BLaER1 treated with 17β-estradiol and CSF1 and Interleukin-3, amounts not matched to agents 10 nM and 100 nM (cell line): ENCODE data around the gene ZNF793.
A peak's percentile ranks its signal among the peaks of the same experiment; 100 is the strongest.

ENCODE experiments used
- H3K27ac ChIP-seq, 11 experiments: shearing (Covaris generic); formaldehyde crosslinking; 2 replicates each; pipeline ENCODE4 v1.8.1; 2022
- H3K27me3 ChIP-seq, 11 experiments: shearing (Covaris generic); formaldehyde crosslinking; 2 replicates each; pipeline ENCODE4 v1.8.1; 2022
- H3K36me3 ChIP-seq, 11 experiments: shearing (Covaris generic); formaldehyde crosslinking; 2 replicates each; pipeline ENCODE4 v1.8.1; 2022
- H3K4me1 ChIP-seq, 10 experiments: shearing (Covaris generic); formaldehyde crosslinking; 2 replicates each; pipeline ENCODE4 v1.8.1; 2022
- H3K4me2 ChIP-seq, 11 experiments: shearing (Covaris generic); formaldehyde crosslinking; 2 replicates each; pipeline ENCODE4 v1.8.1; 2022
- H3K4me3 ChIP-seq, 10 experiments: shearing (Covaris generic); formaldehyde crosslinking; 2 replicates each; pipeline ENCODE4 v1.8.1; 2022
- H3K9ac ChIP-seq, 11 experiments: shearing (Covaris generic); formaldehyde crosslinking; 2 replicates each; pipeline ENCODE4 v1.8.1; 2022
- H3K9me3 ChIP-seq, 11 experiments: shearing (Covaris generic); formaldehyde crosslinking; replicated peaks in 1 of 11; 2 replicates each; pipeline ENCODE4 v1.8.1; 2022
- H4K20me1 ChIP-seq, 11 experiments: shearing (Covaris generic); formaldehyde crosslinking; 2 replicates each; pipeline ENCODE4 v1.8.1; 2022
- Cebpa-rat ChIP-seq, 11 experiments: shearing (Covaris generic); IDR thresholded peaks; 2 replicates each; pipeline ENCODE4 v1.8.1; 2022

ZNF793 gene

DNA sequence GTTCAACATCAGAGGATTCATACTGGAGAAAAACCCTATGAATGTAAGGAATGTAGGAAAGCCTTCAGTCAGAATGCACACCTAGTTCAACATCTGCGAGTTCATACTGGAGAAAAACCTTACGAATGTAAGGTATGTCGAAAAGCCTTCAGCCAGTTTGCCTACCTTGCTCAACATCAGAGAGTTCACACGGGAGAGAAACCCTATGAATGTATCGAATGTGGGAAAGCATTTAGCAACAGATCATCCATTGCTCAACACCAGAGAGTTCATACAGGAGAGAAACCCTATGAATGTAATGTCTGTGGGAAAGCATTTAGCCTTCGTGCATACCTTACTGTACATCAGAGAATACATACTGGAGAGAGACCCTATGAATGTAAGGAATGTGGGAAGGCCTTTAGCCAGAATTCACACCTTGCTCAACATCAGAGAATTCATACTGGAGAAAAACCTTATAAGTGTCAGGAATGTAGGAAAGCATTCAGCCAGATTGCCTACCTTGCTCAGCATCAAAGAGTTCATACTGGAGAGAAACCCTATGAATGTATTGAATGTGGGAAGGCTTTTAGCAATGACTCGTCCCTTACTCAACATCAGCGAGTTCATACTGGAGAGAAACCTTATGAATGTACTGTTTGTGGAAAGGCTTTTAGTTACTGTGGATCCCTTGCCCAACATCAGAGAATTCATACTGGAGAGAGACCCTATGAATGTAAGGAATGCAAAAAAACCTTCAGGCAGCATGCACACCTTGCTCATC lies 22.2 kb upstream of the ZNF793 start:
- Histone ChIP-seq H3K9me3 (peaks cover 100% of the 10 kb centered on the region in 11 experiments), H3K4me2 (no peak overlapping the region), H3K27me3 (no peaks in the 10 kb centered on the region; a peak in 1 of 22 replicates), H3K27ac (no peak overlapping the region), H3K4me3 (peak overlapping the region; percentile 8 to 41 (median 33); a peak in 15 of 20 replicates), H3K36me3 (peaks cover 78 to 94% (median 85%) of the 10 kb centered on the region in 11 experiments), H4K20me1 (no peaks in the 10 kb centered on the region), H3K4me1 (no peaks in the 10 kb centered on the region), H3K9ac (no peak overlapping the region)
- no peak for TF ChIP-seq Cebpa-rat (IDR thresholded peaks at IDR 0.05)

DNA sequence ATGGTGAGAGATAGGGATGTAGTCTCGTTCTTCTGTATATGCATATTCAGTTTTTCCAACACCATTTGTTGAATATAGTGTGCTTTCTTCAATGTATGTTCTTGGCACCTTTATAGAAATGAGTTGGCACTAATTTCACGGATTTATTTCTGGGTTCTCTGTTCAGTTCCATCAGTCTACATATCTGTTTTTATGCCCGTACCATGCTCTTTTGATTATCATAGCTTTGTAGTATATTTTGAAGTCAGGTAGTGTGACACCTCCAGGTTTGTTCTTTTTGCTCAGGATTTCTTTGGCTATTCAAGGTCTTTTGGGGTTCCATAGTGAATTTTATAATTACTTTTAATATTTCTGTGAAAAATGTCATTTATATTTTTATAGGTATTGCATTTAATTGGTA lies 14.5 kb upstream of the ZNF793 start:
- H3K4me1 ChIP-seq: no peaks in the 10 kb centered on the region
- no peak overlapping the region for H3K27ac ChIP-seq
- H3K9ac ChIP-seq: no peak overlapping the region
- TF ChIP-seq Cebpa-rat (IDR thresholded peaks at IDR 0.05): no peak
- peaks cover 5 to 23% (median 15%) of the 10 kb centered on the region in 11 experiments; a peak in 20 of 22 replicates for H3K36me3 ChIP-seq
- H3K4me3 ChIP-seq: no peak overlapping the region; a peak in 1 of 20 replicates
- no peak overlapping the region for H3K4me2 ChIP-seq
- H4K20me1 ChIP-seq: no peaks in the 10 kb centered on the region
- no peaks in the 10 kb centered on the region for H3K27me3 ChIP-seq
- peaks cover 97 to 100% (median 100%) of the 10 kb centered on the region in 11 experiments for H3K9me3 ChIP-seq

- no peak for TF ChIP-seq Cebpa-rat (IDR thresholded peaks at IDR 0.05)
- Histone ChIP-seq H3K36me3 (peaks cover 17 to 59% (median 37%) of the 10 kb centered on the region in 11 experiments), H3K27ac (peak overlapping the region; percentile 68 to 94 (median 91)), H4K20me1 (no peaks in the 10 kb centered on the region), H3K4me1 (peaks cover 0 to 18% (median 9%) of the 10 kb centered on the region in 10 experiments; a peak in 7 of 20 replicates), H3K27me3 (no peaks in the 10 kb centered on the region), H3K4me2 (peak overlapping the region; percentile 60 to 76 (median 68)), H3K4me3 (peak overlapping the region; percentile 57 to 72 (median 66)), H3K9me3 (peaks cover 95 to 100% (median 100%) of the 10 kb centered on the region in 11 experiments), H3K9ac (peak overlapping the region; percentile 78 to 91 (median 83))
These were observed 767 bp upstream of the ZNF793 start for GRCh38 chr19:37505958-37506386.

DNA sequence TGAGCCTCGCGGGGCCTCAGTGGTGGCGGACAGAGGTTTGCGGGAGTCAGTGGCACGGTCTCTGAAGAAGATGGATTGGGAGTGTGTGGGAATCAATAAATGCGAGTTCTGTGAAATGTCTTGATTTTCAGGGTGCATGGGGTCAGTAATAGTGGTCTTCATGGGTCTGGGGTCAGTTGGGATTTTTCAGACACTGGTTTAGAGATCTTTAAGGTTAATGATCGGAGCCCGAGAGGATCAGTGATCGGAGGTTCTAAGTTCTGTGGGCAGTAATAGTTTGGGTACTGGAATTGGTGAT lies 377 bp downstream of the ZNF793 start:
- Histone ChIP-seq H4K20me1 (no peaks in the 10 kb centered on the region), H3K4me1 (peaks cover 0 to 27% (median 9%) of the 10 kb centered on the region in 10 experiments; a peak in 7 of 20 replicates), H3K27me3 (no peaks in the 10 kb centered on the region), H3K4me2 (peak overlapping the region; percentile 55 to 76 (median 68)), H3K9me3 (peaks cover 95 to 100% (median 100%) of the 10 kb centered on the region in 11 experiments), H3K9ac (peak overlapping the region; percentile 78 to 91 (median 83)), H3K36me3 (peaks cover 29 to 62% (median 45%) of the 10 kb centered on the region in 11 experiments), H3K4me3 (peak overlapping the region; percentile 57 to 72 (median 66)), H3K27ac (peak overlapping the region; percentile 68 to 94 (median 91); a peak in 21 of 22 replicates)
- TF ChIP-seq Cebpa-rat (IDR thresholded peaks at IDR 0.05): no peak

- H3K4me3 ChIP-seq: peak overlapping the region in 2 of 10 experiments; percentile 5 to 19; a peak in 1 of 20 replicates
- H3K36me3 ChIP-seq: peaks cover 41 to 79% (median 63%) of the 10 kb centered on the region in 11 experiments
- H3K27me3 ChIP-seq: no peaks in the 10 kb centered on the region
- peak overlapping the region in 6 of 11 experiments; percentile 76 to 98 (median 88); a peak in 6 of 22 replicates for H3K27ac ChIP-seq
- H3K4me1 ChIP-seq: peaks cover 0 to 33% (median 9%) of the 10 kb centered on the region in 10 experiments; a peak in 9 of 20 replicates
- H3K9me3 ChIP-seq: peaks cover 92 to 100% (median 99%) of the 10 kb centered on the region in 11 experiments
- TF ChIP-seq Cebpa-rat (IDR thresholded peaks at IDR 0.05): no peak
- H3K4me2 ChIP-seq: no peak overlapping the region; a peak in 1 of 22 replicates
- no peaks in the 10 kb centered on the region for H4K20me1 ChIP-seq
- H3K9ac ChIP-seq: no peak overlapping the region
These were observed 4.4 kb downstream of the ZNF793 start for GRCh38 chr19:37511186-37511585.

- no peaks in the 10 kb centered on the region for H3K27me3 ChIP-seq
- H3K9ac ChIP-seq: no peak overlapping the region; a peak in 1 of 22 replicates
- H3K9me3 ChIP-seq: peaks cover 92 to 100% (median 99%) of the 10 kb centered on the region in 11 experiments
- no peak overlapping the region; a peak in 1 of 22 replicates for H3K4me2 ChIP-seq
- peaks cover 0 to 33% (median 9%) of the 10 kb centered on the region in 10 experiments; a peak in 9 of 20 replicates for H3K4me1 ChIP-seq
- peaks cover 47 to 85% (median 70%) of the 10 kb centered on the region in 11 experiments for H3K36me3 ChIP-seq
- H4K20me1 ChIP-seq: no peaks in the 10 kb centered on the region
- no peak for TF ChIP-seq Cebpa-rat (IDR thresholded peaks at IDR 0.05)
- H3K27ac ChIP-seq: peak overlapping the region in 6 of 11 experiments; percentile 76 to 98 (median 88); a peak in 7 of 22 replicates
- peak overlapping the region in 2 of 10 experiments; percentile 5 to 19; a peak in 1 of 20 replicates for H3K4me3 ChIP-seq
These were observed 5.1 kb downstream of the ZNF793 start for GRCh38 chr19:37511821-37512220.

DNA sequence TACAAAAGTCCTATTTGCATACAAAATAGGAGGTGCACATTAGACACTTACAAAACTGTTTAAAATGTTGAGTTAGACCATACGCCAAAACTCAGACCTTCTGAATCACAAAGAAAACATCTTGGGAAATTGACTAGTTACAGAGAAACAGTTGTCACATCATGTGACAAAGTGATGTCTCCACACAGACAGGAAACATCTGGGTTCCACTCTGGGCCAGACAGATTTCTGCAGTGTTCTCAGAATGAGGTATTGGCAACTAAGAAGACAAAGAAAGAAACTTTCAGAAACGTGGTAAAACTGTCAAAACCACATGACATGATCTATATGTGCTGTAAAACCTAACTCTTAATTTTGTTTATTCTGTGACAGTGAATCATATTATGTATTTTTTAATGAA lies 6.7 kb downstream of the ZNF793 start:
- Histone ChIP-seq H3K27ac (peak overlapping the region; percentile 29 to 98 (median 76); a peak in 20 of 22 replicates), H3K4me2 (peak overlapping the region in 8 of 11 experiments; percentile 4 to 45 (median 23); a peak in 11 of 22 replicates), H4K20me1 (no peaks in the 10 kb centered on the region), H3K9me3 (peaks cover 92 to 100% (median 99%) of the 10 kb centered on the region in 11 experiments), H3K4me1 (peaks cover 0 to 23% (median 9%) of the 10 kb centered on the region in 10 experiments; a peak in 9 of 20 replicates), H3K27me3 (no peaks in the 10 kb centered on the region), H3K9ac (peak overlapping the region in 7 of 11 experiments; percentile 2 to 78 (median 51); a peak in 8 of 22 replicates), H3K4me3 (no peak overlapping the region; a peak in 1 of 20 replicates), H3K36me3 (peaks cover 63 to 99% (median 81%) of the 10 kb centered on the region in 11 experiments)
- no peak; a peak in 1 of 22 replicates for TF ChIP-seq Cebpa-rat (IDR thresholded peaks at IDR 0.05)

DNA sequence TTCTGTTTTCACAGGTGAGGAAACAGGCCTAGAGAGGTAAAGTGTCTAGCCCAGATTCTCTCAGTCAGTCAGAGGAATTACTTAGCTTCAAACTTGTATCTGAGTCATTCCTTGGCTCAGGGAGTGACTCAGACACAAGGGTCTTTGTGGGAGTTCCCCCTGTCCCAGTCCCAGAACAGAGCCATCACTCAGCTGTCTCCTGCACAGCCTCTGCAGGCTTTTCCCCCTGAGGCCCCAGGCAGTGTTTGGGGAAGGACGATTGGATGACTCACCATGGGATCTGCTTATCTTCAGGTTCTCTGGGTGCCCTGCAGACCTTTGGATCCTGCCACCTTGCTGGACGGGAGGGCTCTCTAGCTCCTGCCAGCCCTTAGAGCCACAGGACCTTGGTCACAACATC lies 13.2 kb downstream of the ZNF793 start:
- peaks cover 68 to 93% (median 90%) of the 10 kb centered on the region in 11 experiments for H3K36me3 ChIP-seq
- peaks cover 91 to 98% (median 94%) of the 10 kb centered on the region in 11 experiments for H3K9me3 ChIP-seq
- H4K20me1 ChIP-seq: no peaks in the 10 kb centered on the region
- H3K27me3 ChIP-seq: no peaks in the 10 kb centered on the region
- TF ChIP-seq Cebpa-rat (IDR thresholded peaks at IDR 0.05): no peak
- no peak overlapping the region for H3K9ac ChIP-seq
- H3K27ac ChIP-seq: no peak overlapping the region
- H3K4me1 ChIP-seq: no peaks in the 10 kb centered on the region; a peak in 2 of 20 replicates
- H3K4me2 ChIP-seq: no peak overlapping the region
- H3K4me3 ChIP-seq: no peak overlapping the region

DNA sequence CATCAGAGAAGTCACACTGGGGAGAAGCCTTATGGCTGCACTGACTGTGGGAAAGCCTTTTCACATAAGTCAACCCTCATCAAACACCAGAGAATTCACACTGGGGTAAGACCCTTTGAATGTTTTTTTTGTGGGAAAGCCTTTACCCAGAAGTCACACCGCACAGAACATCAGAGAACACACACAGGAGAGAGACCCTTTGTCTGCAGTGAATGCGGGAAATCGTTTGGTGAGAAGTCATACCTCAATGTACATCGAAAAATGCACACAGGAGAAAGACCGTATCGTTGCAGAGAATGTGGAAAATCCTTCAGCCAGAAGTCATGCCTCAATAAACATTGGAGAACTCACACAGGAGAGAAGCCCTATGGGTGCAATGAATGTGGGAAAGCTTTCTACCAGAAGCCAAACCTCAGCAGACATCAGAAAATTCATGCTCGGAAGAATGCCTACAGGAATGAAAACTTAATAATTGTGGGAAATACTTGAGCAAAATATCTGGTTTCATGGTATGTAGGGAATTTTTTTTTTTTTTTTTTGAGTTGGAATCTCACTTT lies 30.7 kb downstream of the ZNF793 start:
- Histone ChIP-seq H3K27me3 (no peaks in the 10 kb centered on the region), H3K36me3 (peaks cover 53 to 70% (median 63%) of the 10 kb centered on the region in 11 experiments), H3K4me3 (peak overlapping the region in 4 of 10 experiments; percentile 19 to 32 (median 22); a peak in 7 of 20 replicates), H3K9me3 (peaks cover 0 to 100% (median 97%) of the 10 kb centered on the region in 11 experiments; a peak in 20 of 22 replicates), H3K4me1 (no peaks in the 10 kb centered on the region), H4K20me1 (no peaks in the 10 kb centered on the region), H3K4me2 (no peak overlapping the region), H3K9ac (no peak overlapping the region), H3K27ac (no peak overlapping the region)
- no peak for TF ChIP-seq Cebpa-rat (IDR thresholded peaks at IDR 0.05)
